Frontal cortex (tissue), 4 donors: ENCODE results near the gene CDC16. TPM values are rescaled to one million over a fixed set of nuclear protein-coding genes. Genes with fewer than 3 reads are reported as not detected.
A peak's percentile ranks its signal among the peaks of the same experiment; 100 is the strongest.

Experiments used
- DNase-seq, 2 donors: peaks; one replicate each; pipeline ENCODE4 v3.0.0; 2012; ENCODE audit warnings: low spot score in 2 of 2
- FAIRE-seq: peaks from 2 replicates; lab custom pipeline; 2012; peaks lifted over from hg19 to GRCh38; lab: Jason Lieb, UNC
- total RNA-seq: library from RNA; depleted of rRNA; stranded (reverse); fragments of >200 nt; gene quantifications from one replicate; pipeline ENCODE4 v1.2.3, GENCODE V29; 2014
- donor health status: control.
- donor health status: control.
- donor health status: control.

The CDC16 gene
- total RNA-seq, 1 donor from 2014 or later = 40.8 TPM

- no peak for FAIRE-seq
These were observed 52.1 kb downstream of the CDC16 start for GRCh38 chr13:114286808-114287207.

GRCh38 chr13:114288157-114288591 lies 53.5 kb downstream of the CDC16 start:
- FAIRE-seq = no peak

More at GRCh38 chr13:114286808-114287207, 52.1 kb downstream of the CDC16 start:
- DNase-seq = no peak

GRCh38 chr13:114296448-114296847 lies 61.8 kb downstream of the CDC16 start:
- FAIRE-seq (no peak), DNase-seq (no peak)

More at GRCh38 chr13:114288157-114288591, 53.5 kb downstream of the CDC16 start:
- no peak for DNase-seq

- no peak for DNase-seq
- no peak for FAIRE-seq
These were observed 62.2 kb downstream of the CDC16 start for GRCh38 chr13:114296902-114297301.

- FAIRE-seq (no peak), DNase-seq (no peak)
These were observed 64.2 kb downstream of the CDC16 start for GRCh38 chr13:114298866-114299265.

- DNase-seq (no peak), FAIRE-seq (no peak)
These were observed 65.1 kb downstream of the CDC16 start for GRCh38 chr13:114299604-114300305.

- FAIRE-seq (no peak), DNase-seq (no peak)
These were observed 69.1 kb downstream of the CDC16 start for GRCh38 chr13:114303700-114304327.

- no peak for DNase-seq
- no peak for FAIRE-seq
These were observed 69.8 kb downstream of the CDC16 start for GRCh38 chr13:114304346-114305034.

GRCh38 chr13:114309086-114309485 lies 74.4 kb downstream of the CDC16 start:
- FAIRE-seq = no peak

GRCh38 chr13:114309806-114310410 lies 75.2 kb downstream of the CDC16 start:
- DNase-seq = no peak
- FAIRE-seq = no peak

More at GRCh38 chr13:114309086-114309485, 74.4 kb downstream of the CDC16 start:
- DNase-seq = no peak

- DNase-seq (no peak), FAIRE-seq (no peak)
These were observed 76.3 kb downstream of the CDC16 start for GRCh38 chr13:114310956-114311355.

- no peak for FAIRE-seq
- no peak for DNase-seq
These were observed 76.7 kb downstream of the CDC16 start for GRCh38 chr13:114311387-114311786.

- DNase-seq = no peak
- no peak for FAIRE-seq
These were observed 77.2 kb downstream of the CDC16 start for GRCh38 chr13:114311908-114312307.

- no peak for FAIRE-seq
These were observed 78.6 kb downstream of the CDC16 start for GRCh38 chr13:114313061-114313860.

GRCh38 chr13:114314074-114314912 lies 79.6 kb downstream of the CDC16 start, which contains the start of gene CHAMP1:
CHAMP1 (plus strand) TSS chr13:114314503; CDS start chr13:114323843, 9,340 bp downstream.
- DNase-seq (peak; percentile 91 to 95), FAIRE-seq (no peak)

More at GRCh38 chr13:114313061-114313860, 78.6 kb downstream of the CDC16 start:
- DNase-seq = no peak

GRCh38 chr13:114315074-114315785 lies 80.5 kb downstream of the CDC16 start:
- FAIRE-seq = no peak

GRCh38 chr13:114318624-114319023 lies 83.9 kb downstream of the CDC16 start:
- DNase-seq (no peak), FAIRE-seq (no peak)

More at GRCh38 chr13:114315074-114315785, 80.5 kb downstream of the CDC16 start:
- DNase-seq = no peak

GRCh38 chr13:114319441-114319913 lies 84.8 kb downstream of the CDC16 start:
- no peak for DNase-seq
- FAIRE-seq = no peak
